IMR-90 (cell line): ENCODE data around the gene TRIM2. TPM values are rescaled to one million over a fixed set of nuclear protein-coding genes. Genes with fewer than 3 reads are reported as not detected.

ENCODE experiments used
- ATAC-seq: fragments of 200-7000 bp; cut with Tn5 transposase; 2 replicates; pipeline ENCODE4 v1.9.1; 2020; ENCODE audit warnings: low read depth, mild to moderate bottlenecking, moderate library complexity
- BruUV-seq: library from RNA; stranded (reverse); fragments of 400-500 nt; replicated peaks from 2 replicates; lab custom pipeline; 2021; lab: Mats Ljungman, UMichigan
- CTCF ChIA-PET: fragments of 300-600 bp; formaldehyde crosslinking; extraction: SDS; loops from one replicate; lab custom pipeline; 2021; ENCODE audit warnings: antibody characterized with exemption; lab: Yijun Ruan, JAX
- POLR2A ChIA-PET: fragments of 300-600 bp; sonication (Branson Sonifier 250); formaldehyde crosslinking; loops from one replicate; lab custom pipeline; 2022; ENCODE audit warnings: antibody characterized with exemption; ENCODE audit not compliant: unreplicated experiment; lab: Charles Lee
- DNase-seq: peaks from one replicate; pipeline ENCODE4 v3.0.0; 2013
- H2AFZ ChIP-seq: replicated peaks from 2 replicates; pipeline ENCODE3; 2013; ENCODE audit warnings: low read length, mild to moderate bottlenecking; ENCODE audit not compliant: poor library complexity
- H2AK5ac ChIP-seq: 2 replicates; pipeline ENCODE4 v1.6.1; 2013; ENCODE audit warnings: low read depth, low read length, inconsistent platforms
- H2AK9ac ChIP-seq: replicated peaks from 2 replicates; pipeline ENCODE3; 2013; ENCODE audit warnings: mild to moderate bottlenecking, low read depth, low read length, moderate library complexity; ENCODE audit not compliant: poor library complexity
- H2BK120ac ChIP-seq: 2 replicates; pipeline ENCODE4 v1.6.1; 2013; ENCODE audit warnings: low read depth, low read length, inconsistent platforms
- H2BK15ac ChIP-seq: 3 replicates; pipeline ENCODE4 v1.6.1; 2013; ENCODE audit warnings: low read depth, low read length, inconsistent platforms
- H2BK20ac ChIP-seq: 2 replicates; pipeline ENCODE4 v1.6.1; 2013; ENCODE audit warnings: low read depth, mild to moderate bottlenecking, inconsistent platforms, low read length, moderate library complexity
- H2BK5ac ChIP-seq: 2 replicates; pipeline ENCODE4 v1.6.1; 2013; ENCODE audit warnings: mild to moderate bottlenecking, low read depth, low read length, inconsistent platforms; ENCODE audit not compliant: poor library complexity, severe bottlenecking
- H3K14ac ChIP-seq: replicated peaks from 2 replicates; pipeline ENCODE4 v1.6.1; 2013; ENCODE audit warnings: low read depth, low read length, inconsistent platforms
- H3K18ac ChIP-seq: 2 replicates; pipeline ENCODE4 v1.6.1; 2013; ENCODE audit warnings: low read depth, low read length, control low read depth
- H3K23ac ChIP-seq: 2 replicates; pipeline ENCODE4 v1.6.1; 2013; ENCODE audit warnings: low read depth, low read length, inconsistent platforms
- H3K27ac ChIP-seq: 2 replicates; pipeline ENCODE4 v1.5.1; 2013; ENCODE audit warnings: mild to moderate bottlenecking, control low read depth, low read length; ENCODE audit not compliant: insufficient read depth
- H3K27me3 ChIP-seq: 2 replicates; pipeline ENCODE4 v1.6.1; 2013; ENCODE audit warnings: low read length; ENCODE audit not compliant: control insufficient read depth, insufficient read depth
- H3K36me3 ChIP-seq: 2 replicates; pipeline ENCODE4 v1.6.1; 2013; ENCODE audit warnings: low read length, mixed read lengths; ENCODE audit not compliant: control insufficient read depth, insufficient read depth
- H3K4ac ChIP-seq: 2 replicates; pipeline ENCODE4 v1.6.1; 2013; ENCODE audit warnings: low read depth, low read length, inconsistent platforms
- H3K4me1 ChIP-seq: 2 replicates; pipeline ENCODE4 v1.6.1; 2013; ENCODE audit warnings: low read length, mixed read lengths; ENCODE audit not compliant: control insufficient read depth, insufficient read depth
- H3K4me2 ChIP-seq: 2 replicates; pipeline ENCODE4 v1.6.1; 2013; ENCODE audit warnings: low read depth, mild to moderate bottlenecking, control low read depth, low read length, moderate library complexity
- H3K4me3 ChIP-seq: 2 replicates; pipeline ENCODE4 v1.5.1; 2013; ENCODE audit warnings: low read depth, mild to moderate bottlenecking, control low read depth, low read length, moderate library complexity; ENCODE audit not compliant: insufficient read depth
- H3K56ac ChIP-seq: 2 replicates; pipeline ENCODE4 v1.6.1; 2013; ENCODE audit warnings: low read length, inconsistent platforms; ENCODE audit not compliant: insufficient read depth; ENCODE audit errors: extremely low read depth
- H3K79me1 ChIP-seq, 2 experiments: 2 replicates each; pipeline ENCODE4 v1.6.1; 2013; ENCODE audit warnings: low read length in 2 of 2, inconsistent platforms in 1 of 2, low read depth in 1 of 2
- H3K9ac ChIP-seq: 2 replicates; pipeline ENCODE4 v1.6.1; 2013; ENCODE audit warnings: low read depth, low read length, control low read depth
- H3K9me1 ChIP-seq: 2 replicates; pipeline ENCODE4 v1.6.1; 2013; ENCODE audit warnings: low read length, inconsistent platforms; ENCODE audit not compliant: insufficient read depth
- H3K9me3 ChIP-seq: 2 replicates; pipeline ENCODE4 v1.6.1; 2013; ENCODE audit warnings: low read length; ENCODE audit not compliant: control insufficient read depth, insufficient read depth
- H4K20me1 ChIP-seq: 2 replicates; pipeline ENCODE4 v1.6.1; 2013; ENCODE audit warnings: low read length, inconsistent platforms; ENCODE audit not compliant: insufficient read depth
- H4K5ac ChIP-seq: 2 replicates; pipeline ENCODE4 v1.6.1; 2013; ENCODE audit warnings: mild to moderate bottlenecking, low read depth, low read length, control low read depth
- H4K8ac ChIP-seq, 2 experiments: 2 replicates each; pipeline ENCODE4 v1.6.1; 2013; ENCODE audit warnings: low read depth in 2 of 2, low read length in 2 of 2, control low read depth in 1 of 2, inconsistent platforms in 1 of 2
- H4K91ac ChIP-seq: 2 replicates; pipeline ENCODE4 v1.6.1; 2013; ENCODE audit warnings: low read depth, low read length, inconsistent platforms; ENCODE audit not compliant: insufficient read depth
- BHLHE40 ChIP-seq: fragments of 150-350 bp; IDR thresholded peaks from 2 replicates; pipeline ENCODE4 v1.6.1; 2016; ENCODE audit warnings: mild to moderate bottlenecking, low read depth, low read length
- CHD1 ChIP-seq: IDR thresholded peaks from 2 replicates; pipeline ENCODE4 v1.6.1; 2012; ENCODE audit warnings: low read depth, low read length, improper control_type of control experiment
- MAFK ChIP-seq: IDR thresholded peaks from 2 replicates; pipeline ENCODE4 v1.6.1; 2012; ENCODE audit warnings: low read depth, low read length, improper control_type of control experiment
- NFE2L2 ChIP-seq: fragments of 150-350 bp; IDR thresholded peaks from 2 replicates; pipeline ENCODE4 v1.6.1; 2016; ENCODE audit warnings: low read depth, mild to moderate bottlenecking, low read length
- WGBS, 2 experiments: methylation state at CpG; one replicate each; pipeline versions ENCODE4 v1.1.5 to v1.1.7; 2013; ENCODE audit warnings: missing lambda C conversion rate in 2 of 2; ENCODE audit not compliant: insufficient read length in 1 of 2; ENCODE audit errors: extremely low coverage in 2 of 2; 5-methylcytosine and 5-hydroxymethylcytosine counted together
- dilution Hi-C: fragments of 300-500 bp; cut with HindIII; formaldehyde crosslinking; loops from one replicate; pipeline ENCODE4 v1.14.3; 2018; ENCODE audit warnings: low sequenced_read_pairs; ENCODE audit not compliant: unreplicated experiment
- in situ Hi-C: fragments of 300-500 bp; cut with MboI; formaldehyde crosslinking; loops from 3 replicates; pipeline ENCODE4 v1.14.3; 2019; ENCODE audit warnings: low sequenced_read_pairs, inconsistent platforms, mixed read lengths
- intact Hi-C: fragments of 100-400 bp; cut with micrococcal nuclease; formaldehyde crosslinking; loops from 2 replicates; pipeline ENCODE4 v1.10.0; 2022
- polyA plus RNA-seq, 3 experiments: library from polyadenylated mRNA; depleted of rRNA; stranded (reverse); fragments of >200 nt; gene quantifications; 2 replicates each; pipeline ENCODE4 v1.2.3, GENCODE V29; 2012; ENCODE audit warnings: low replicate concordance in 1 of 3
- total RNA-seq: library from RNA; depleted of rRNA; stranded (reverse); fragments of >200 nt; gene quantifications from 2 replicates; pipeline ENCODE4 v1.2.3, GENCODE V29; 2012

Gene TRIM2
- total and polyA plus RNA-seq, 2 of the 4 experiments (the other 2 are of a cell fraction): 16.0 to 64.2 TPM

DNA sequence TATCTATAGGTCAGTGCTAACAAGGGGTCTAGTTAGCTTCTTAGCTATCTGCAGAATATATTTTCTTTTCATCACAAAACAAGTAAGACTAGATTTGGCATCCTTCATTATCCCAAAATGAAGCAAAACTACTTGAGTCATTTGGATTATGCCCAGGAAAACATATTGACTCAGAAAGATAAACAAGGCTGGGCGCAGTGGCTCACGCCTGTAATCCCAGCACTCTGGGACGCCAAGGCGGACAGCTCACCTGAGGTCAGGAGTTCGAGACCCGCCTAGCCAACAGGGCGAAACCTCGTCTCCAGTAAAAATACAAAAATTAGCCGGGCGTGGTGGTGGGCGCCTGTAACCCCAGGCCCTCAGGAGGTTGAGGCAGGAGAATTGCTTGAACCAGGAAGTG lies 122.3 kb downstream of the TRIM2 start:
- no peak overlapping the region for H3K56ac ChIP-seq
- 73% methylated on average over 3 of the region's 11 CpGs; no CpG with 5 or more reads in 1 of the 2 experiments for WGBS, 2 experiments
- no peaks in the 10 kb centered on the region for H3K9me3 ChIP-seq
- TF ChIP-seq MAFK: no peak
- TF ChIP-seq BHLHE40: 0 out of 2 replicates have a peak, but pooled peaks have one; percentile 9
- no peak for TF ChIP-seq CHD1
- no peak for TF ChIP-seq NFE2L2
- no peak overlapping the region for H3K23ac ChIP-seq
- no peaks in the 10 kb centered on the region for H3K9me1 ChIP-seq
- ChIA-PET CTCF (no interaction called here), POLR2A (no interaction called here)
- no peak overlapping the region for H3K14ac ChIP-seq
- H3K9ac ChIP-seq: no peak overlapping the region
- no TSS peak for BruUV-seq
- no peak overlapping the region for H2BK15ac ChIP-seq
- DNase-seq: peak; percentile 17
- intact Hi-C loops: loop anchor here (10.0 kb wide), 1 partner anchor 482 kb away; no protein-coding TSS in a partner anchor
- H4K5ac ChIP-seq: no peak overlapping the region
- no peak overlapping the region for H3K18ac ChIP-seq
- dilution Hi-C loops: no loop called here
- no peaks in the 10 kb centered on the region for H3K27me3 ChIP-seq
- H4K91ac ChIP-seq: no peak overlapping the region
- H3K27ac ChIP-seq: no peak overlapping the region
- H4K20me1 ChIP-seq: no peaks in the 10 kb centered on the region
- no peak overlapping the region for H3K4me2 ChIP-seq
- H4K8ac ChIP-seq: no peak overlapping the region
- H3K79me1 ChIP-seq: no peaks in the 10 kb centered on the region
- H2BK120ac ChIP-seq: no peak overlapping the region
- no peak overlapping the region for H2AK5ac ChIP-seq
- H2AFZ ChIP-seq: no peak overlapping the region
- no peak overlapping the region for H2BK5ac ChIP-seq
- H3K4ac ChIP-seq: no peak overlapping the region
- no peak for ATAC-seq
- H2AK9ac ChIP-seq: no peak overlapping the region
- in situ Hi-C loops: no loop called here
- no peak overlapping the region for H3K4me3 ChIP-seq
- H2BK20ac ChIP-seq: no peak overlapping the region
- no peaks in the 10 kb centered on the region for H3K4me1 ChIP-seq
- peaks cover 9% of the 10 kb centered on the region; the same call in 1 of the 2 replicates for H3K36me3 ChIP-seq
